Neural cell (in vitro differentiated cells): ENCODE results near the gene DHPS. TPM values are rescaled to one million over a fixed set of nuclear protein-coding genes. Genes with fewer than 3 reads are reported as not detected.

ENCODE experiments used
- H2AFZ ChIP-seq: fragments of 200-600, 300-800 bp; sonication (generic), shearing (Covaris generic); 2 replicates; pipeline ENCODE4 v1.6.0; 2014; ENCODE audit warnings: low read depth, mild to moderate bottlenecking, antibody characterized with exemption, low read length, moderate library complexity
- H3F3A ChIP-seq: fragments of 200-600 bp; shearing (Covaris generic); 2 replicates; pipeline ENCODE4 v1.6.1; 2016; ENCODE audit warnings: mild to moderate bottlenecking, moderate library complexity, mixed read lengths, antibody characterized with exemption, low read length; ENCODE audit not compliant: insufficient read depth, poor library complexity, severe bottlenecking
- H3K27ac ChIP-seq: fragments of 200-600, 300-800 bp; sonication (generic), shearing (Covaris generic); 2 replicates; pipeline ENCODE4 v1.5.1; 2014; ENCODE audit warnings: mild to moderate bottlenecking, low read length, moderate library complexity
- H3K27me3 ChIP-seq: fragments of 300-800, 200-600 bp; sonication (generic), shearing (Covaris generic); 2 replicates; pipeline ENCODE4 v1.6.0; 2014; ENCODE audit warnings: mild to moderate bottlenecking, low read depth, low read length, moderate library complexity; ENCODE audit not compliant: insufficient read depth
- H3K36me3 ChIP-seq: fragments of 300-800, 200-600 bp; sonication (generic), shearing (Covaris generic); 2 replicates; pipeline ENCODE4 v1.5.1; 2014; ENCODE audit warnings: mild to moderate bottlenecking, antibody characterized with exemption, low read length, moderate library complexity; ENCODE audit not compliant: insufficient read depth
- H3K4me2 ChIP-seq: fragments of 300-800, 200-600 bp; sonication (generic), shearing (Covaris generic); 2 replicates; pipeline ENCODE4 v1.6.0; 2014; ENCODE audit warnings: mild to moderate bottlenecking, low read length
- H3K4me3 ChIP-seq: fragments of 300-800, 200-600 bp; sonication (generic), shearing (Covaris generic); 2 replicates; pipeline ENCODE4 v1.5.1; 2014; ENCODE audit warnings: mild to moderate bottlenecking, low read length, moderate library complexity
- H3K79me2 ChIP-seq: fragments of 200-600 bp; shearing (Covaris generic); replicated peaks from 2 replicates; pipeline ENCODE4 v1.6.0; 2014; ENCODE audit warnings: mild to moderate bottlenecking, low read length, moderate library complexity; ENCODE audit not compliant: insufficient read depth
- H3K9ac ChIP-seq: fragments of 300-800, 200-600 bp; sonication (generic), shearing (Covaris generic); 2 replicates; pipeline ENCODE4 v1.6.1; 2016; ENCODE audit warnings: mild to moderate bottlenecking, low read length, mixed read lengths
- H3K9me2 ChIP-seq: fragments of 200-600 bp; shearing (Covaris generic); 2 replicates; pipeline ENCODE4 v1.6.1; 2016; ENCODE audit warnings: mild to moderate bottlenecking, low read length, mixed read lengths; ENCODE audit not compliant: insufficient read depth
- H3K9me3 ChIP-seq: fragments of 200-600, 300-800 bp; sonication (generic), shearing (Covaris generic); 2 replicates; pipeline ENCODE4 v1.6.1; 2016; ENCODE audit warnings: mild to moderate bottlenecking, mixed run types, low read length, moderate library complexity, mixed read lengths
- H4K20me1 ChIP-seq: fragments of 200-600 bp; shearing (Covaris generic); 2 replicates; pipeline ENCODE4 v1.6.1; 2016; ENCODE audit warnings: mild to moderate bottlenecking, mixed run types; ENCODE audit not compliant: insufficient read depth
- EP300 ChIP-seq: fragments of 450-650 bp; conservative IDR thresholded peaks from 2 replicates; pipeline ENCODE4 v1.6.1; 2014; ENCODE audit warnings: antibody characterized with exemption, mild to moderate bottlenecking, moderate library complexity; ENCODE audit not compliant: poor library complexity, severe bottlenecking
- EZH2 ChIP-seq: fragments of 200-600, 300-800 bp; shearing (Covaris generic), sonication (generic); IDR thresholded peaks from 2 replicates; pipeline ENCODE4 v1.6.1; 2014; ENCODE audit warnings: antibody characterized with exemption, low read length, borderline replicate concordance, mild to moderate bottlenecking; ENCODE audit not compliant: insufficient read depth, poor library complexity, severe bottlenecking
- MXI1 ChIP-seq: fragments of 450-650 bp; conservative IDR thresholded peaks from 2 replicates; pipeline ENCODE4 v1.6.1; 2014; ENCODE audit warnings: antibody characterized with exemption, mild to moderate bottlenecking; ENCODE audit not compliant: poor library complexity, severe bottlenecking
- POLR2AphosphoS5 ChIP-seq: IDR thresholded peaks from 2 replicates; pipeline ENCODE4 v1.6.1; 2012
- RAD21 ChIP-seq: fragments of 450-650 bp; conservative IDR thresholded peaks from 2 replicates; pipeline ENCODE4 v1.6.1; 2014; ENCODE audit warnings: antibody characterized with exemption, mild to moderate bottlenecking, moderate library complexity
- SMC3 ChIP-seq: fragments of 450-650 bp; conservative IDR thresholded peaks from 2 replicates; pipeline ENCODE4 v1.6.1; 2014; ENCODE audit warnings: antibody characterized with exemption, mild to moderate bottlenecking, moderate library complexity; ENCODE audit not compliant: poor library complexity
- TAF1 ChIP-seq: IDR thresholded peaks from 2 replicates; pipeline ENCODE4 v1.6.1; 2012; ENCODE audit warnings: low read depth
- polyA plus RNA-seq: library from polyadenylated mRNA; depleted of rRNA; stranded (reverse); fragments of >200 nt; gene quantifications from 2 replicates; pipeline ENCODE4 v1.2.3, GENCODE V29; 2014
- TF ChIP-seq, protein P1 (sequence below): IDR thresholded peaks from 2 replicates; pipeline ENCODE4 v1.6.1; 2012; ENCODE audit warnings: borderline replicate concordance
- TF ChIP-seq, protein P2 (sequence below): fragments of 450-650 bp; IDR thresholded peaks from 2 replicates; pipeline ENCODE4 v1.5.1; 2014; ENCODE audit warnings: antibody characterized with exemption, mild to moderate bottlenecking, moderate library complexity; ENCODE audit not compliant: poor library complexity, severe bottlenecking

Gene DHPS
- polyA plus RNA-seq, 1 donor from 2014 or later: 239 TPM

GRCh38 chr19:12656899-12657571 is 24.6 kb downstream of the DHPS start:
- H2AFZ ChIP-seq: no peak overlapping the region
- no peaks in the 10 kb centered on the region for H3K79me2 ChIP-seq
- H3K27me3 ChIP-seq: no peaks in the 10 kb centered on the region
- H3K4me3 ChIP-seq: no peak overlapping the region
- TF ChIP-seq MXI1 (no peak), SMC3 (no peak), EP300 (no peak), TAF1 (no peak), POLR2AphosphoS5 (no peak), EZH2 (no peak), RAD21 (no peak)
- TF ChIP-seq, protein P1, sequence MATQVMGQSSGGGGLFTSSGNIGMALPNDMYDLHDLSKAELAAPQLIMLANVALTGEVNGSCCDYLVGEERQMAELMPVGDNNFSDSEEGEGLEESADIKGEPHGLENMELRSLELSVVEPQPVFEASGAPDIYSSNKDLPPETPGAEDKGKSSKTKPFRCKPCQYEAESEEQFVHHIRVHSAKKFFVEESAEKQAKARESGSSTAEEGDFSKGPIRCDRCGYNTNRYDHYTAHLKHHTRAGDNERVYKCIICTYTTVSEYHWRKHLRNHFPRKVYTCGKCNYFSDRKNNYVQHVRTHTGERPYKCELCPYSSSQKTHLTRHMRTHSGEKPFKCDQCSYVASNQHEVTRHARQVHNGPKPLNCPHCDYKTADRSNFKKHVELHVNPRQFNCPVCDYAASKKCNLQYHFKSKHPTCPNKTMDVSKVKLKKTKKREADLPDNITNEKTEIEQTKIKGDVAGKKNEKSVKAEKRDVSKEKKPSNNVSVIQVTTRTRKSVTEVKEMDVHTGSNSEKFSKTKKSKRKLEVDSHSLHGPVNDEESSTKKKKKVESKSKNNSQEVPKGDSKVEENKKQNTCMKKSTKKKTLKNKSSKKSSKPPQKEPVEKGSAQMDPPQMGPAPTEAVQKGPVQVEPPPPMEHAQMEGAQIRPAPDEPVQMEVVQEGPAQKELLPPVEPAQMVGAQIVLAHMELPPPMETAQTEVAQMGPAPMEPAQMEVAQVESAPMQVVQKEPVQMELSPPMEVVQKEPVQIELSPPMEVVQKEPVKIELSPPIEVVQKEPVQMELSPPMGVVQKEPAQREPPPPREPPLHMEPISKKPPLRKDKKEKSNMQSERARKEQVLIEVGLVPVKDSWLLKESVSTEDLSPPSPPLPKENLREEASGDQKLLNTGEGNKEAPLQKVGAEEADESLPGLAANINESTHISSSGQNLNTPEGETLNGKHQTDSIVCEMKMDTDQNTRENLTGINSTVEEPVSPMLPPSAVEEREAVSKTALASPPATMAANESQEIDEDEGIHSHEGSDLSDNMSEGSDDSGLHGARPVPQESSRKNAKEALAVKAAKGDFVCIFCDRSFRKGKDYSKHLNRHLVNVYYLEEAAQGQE: no peak
- TF ChIP-seq, protein P2, sequence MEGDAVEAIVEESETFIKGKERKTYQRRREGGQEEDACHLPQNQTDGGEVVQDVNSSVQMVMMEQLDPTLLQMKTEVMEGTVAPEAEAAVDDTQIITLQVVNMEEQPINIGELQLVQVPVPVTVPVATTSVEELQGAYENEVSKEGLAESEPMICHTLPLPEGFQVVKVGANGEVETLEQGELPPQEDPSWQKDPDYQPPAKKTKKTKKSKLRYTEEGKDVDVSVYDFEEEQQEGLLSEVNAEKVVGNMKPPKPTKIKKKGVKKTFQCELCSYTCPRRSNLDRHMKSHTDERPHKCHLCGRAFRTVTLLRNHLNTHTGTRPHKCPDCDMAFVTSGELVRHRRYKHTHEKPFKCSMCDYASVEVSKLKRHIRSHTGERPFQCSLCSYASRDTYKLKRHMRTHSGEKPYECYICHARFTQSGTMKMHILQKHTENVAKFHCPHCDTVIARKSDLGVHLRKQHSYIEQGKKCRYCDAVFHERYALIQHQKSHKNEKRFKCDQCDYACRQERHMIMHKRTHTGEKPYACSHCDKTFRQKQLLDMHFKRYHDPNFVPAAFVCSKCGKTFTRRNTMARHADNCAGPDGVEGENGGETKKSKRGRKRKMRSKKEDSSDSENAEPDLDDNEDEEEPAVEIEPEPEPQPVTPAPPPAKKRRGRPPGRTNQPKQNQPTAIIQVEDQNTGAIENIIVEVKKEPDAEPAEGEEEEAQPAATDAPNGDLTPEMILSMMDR: no peak
- no peak overlapping the region for H3K27ac ChIP-seq
- no peaks in the 10 kb centered on the region for H3F3A ChIP-seq
- no peaks in the 10 kb centered on the region for H3K9me3 ChIP-seq
- H3K36me3 ChIP-seq: no peaks in the 10 kb centered on the region
- H4K20me1 ChIP-seq: no peaks in the 10 kb centered on the region
- no peaks in the 10 kb centered on the region for H3K9me2 ChIP-seq
- H3K4me2 ChIP-seq: no peak overlapping the region
- H3K9ac ChIP-seq: no peak overlapping the region

DNA sequence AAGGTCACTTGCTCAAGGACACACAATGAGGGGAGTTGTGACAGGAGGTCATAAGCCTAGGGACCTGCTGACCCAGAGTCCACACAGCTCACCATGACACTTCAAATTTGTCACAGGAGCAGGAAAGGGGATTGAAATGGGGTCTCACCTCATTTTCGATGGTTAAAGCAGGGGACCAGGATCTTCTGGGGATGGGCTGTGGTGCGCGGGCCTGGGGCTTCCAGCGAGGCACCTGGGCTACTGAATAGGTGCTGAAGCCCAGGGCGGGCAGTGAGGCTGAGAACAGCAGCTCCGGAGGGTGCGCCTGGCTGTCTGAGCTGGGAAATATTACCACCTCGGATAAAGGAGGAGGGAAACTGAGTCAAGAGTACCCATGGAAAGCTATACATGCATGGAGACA is 26.1 kb downstream of the DHPS start:
- no peak overlapping the region for H3K9ac ChIP-seq
- H3K4me2 ChIP-seq: no peak overlapping the region
- H3K36me3 ChIP-seq: no peaks in the 10 kb centered on the region
- H3K4me3 ChIP-seq: no peak overlapping the region
- H3K9me3 ChIP-seq: no peaks in the 10 kb centered on the region
- no peaks in the 10 kb centered on the region for H3K79me2 ChIP-seq
- no peaks in the 10 kb centered on the region for H4K20me1 ChIP-seq
- H3F3A ChIP-seq: no peaks in the 10 kb centered on the region
- no peak overlapping the region for H3K27ac ChIP-seq
- no peaks in the 10 kb centered on the region for H3K27me3 ChIP-seq
- H3K9me2 ChIP-seq: no peaks in the 10 kb centered on the region
- no peak overlapping the region for H2AFZ ChIP-seq
- TF ChIP-seq, protein P2: no peak
- TF ChIP-seq SMC3 (no peak), RAD21 (no peak), MXI1 (no peak), EZH2 (no peak), POLR2AphosphoS5 (no peak), EP300 (no peak), TAF1 (no peak)
- TF ChIP-seq, protein P1: no peak
